ENCODE data around the gene DEFB131A.
"Not testable (repeated sequence)": the region's sequence is repeated elsewhere in the genome, so short reads cannot be mapped to it uniquely, and the experiment has no call there.

The DEFB131A gene

DNA sequence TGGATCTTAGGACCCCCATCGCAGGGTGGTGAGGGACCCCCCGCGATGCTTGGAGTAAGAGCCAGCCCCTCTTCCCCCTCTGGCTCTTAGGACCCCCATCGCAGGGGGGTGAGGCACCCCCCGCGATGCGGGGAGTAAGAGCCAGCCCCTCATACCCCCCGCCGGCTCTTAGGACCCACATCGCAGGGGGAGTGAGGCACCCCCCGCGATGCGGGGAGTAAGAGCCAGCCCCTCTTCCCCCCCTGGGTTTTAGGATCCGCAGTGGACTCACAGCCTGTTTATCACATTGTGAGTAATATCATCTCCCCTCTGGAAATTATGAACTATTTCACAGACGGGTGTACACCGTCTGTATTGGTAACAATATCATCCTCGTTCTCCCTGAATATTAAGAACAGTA, 46.8 kb downstream of the DEFB131A start:
- not testable (repeated sequence) for H3K36me3 ChIP-seq (ENCODE audit: control insufficient read depth, insufficient read depth, low read length); H3K9me3 ChIP-seq (ENCODE audit: control insufficient read depth, low read length); H3K27me3 ChIP-seq (replicated peaks; ENCODE audit: control insufficient read depth, insufficient read depth, low read length, poor library complexity, severe bottlenecking); H3K4me3 ChIP-seq (ENCODE audit: insufficient read depth, low read depth, low read length, poor library complexity, severe bottlenecking); H3K27ac ChIP-seq (ENCODE audit: insufficient read depth, low read length, poor library complexity, severe bottlenecking); DNase-seq; H3K4me1 ChIP-seq (ENCODE audit: control insufficient read depth, insufficient read depth, low read length, poor library complexity, severe bottlenecking)

DNA sequence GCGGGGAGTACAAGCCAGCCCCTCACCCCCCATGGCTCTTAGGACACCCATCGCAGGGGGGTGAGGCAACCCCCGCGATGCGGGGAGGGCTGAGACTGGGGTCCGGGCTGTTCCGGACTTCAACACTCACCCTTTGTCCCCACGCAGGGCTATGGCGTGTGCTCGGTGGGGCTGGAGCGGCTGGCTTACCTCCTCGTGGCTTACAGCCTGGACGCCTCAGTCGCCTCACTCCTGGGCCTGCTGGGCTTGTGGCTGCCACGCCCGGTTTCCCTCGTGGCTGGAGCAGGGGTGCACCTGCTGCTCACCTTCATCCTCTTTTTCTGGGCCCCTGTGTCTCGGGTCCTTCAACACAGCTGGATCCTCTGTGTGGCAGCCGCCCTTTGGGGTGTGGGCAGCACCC, 49.4 kb downstream of the DEFB131A start:
- DNase-seq; H3K27ac ChIP-seq (ENCODE audit: insufficient read depth, low read length, poor library complexity, severe bottlenecking); H3K4me3 ChIP-seq (ENCODE audit: insufficient read depth, low read depth, low read length, poor library complexity, severe bottlenecking); H3K36me3 ChIP-seq (ENCODE audit: control insufficient read depth, insufficient read depth, low read length); H3K4me1 ChIP-seq (ENCODE audit: control insufficient read depth, insufficient read depth, low read length, poor library complexity, severe bottlenecking); H3K27me3 ChIP-seq (replicated peaks; ENCODE audit: control insufficient read depth, insufficient read depth, low read length, poor library complexity, severe bottlenecking); H3K9me3 ChIP-seq (ENCODE audit: control insufficient read depth, low read length): not testable (repeated sequence)

DNA sequence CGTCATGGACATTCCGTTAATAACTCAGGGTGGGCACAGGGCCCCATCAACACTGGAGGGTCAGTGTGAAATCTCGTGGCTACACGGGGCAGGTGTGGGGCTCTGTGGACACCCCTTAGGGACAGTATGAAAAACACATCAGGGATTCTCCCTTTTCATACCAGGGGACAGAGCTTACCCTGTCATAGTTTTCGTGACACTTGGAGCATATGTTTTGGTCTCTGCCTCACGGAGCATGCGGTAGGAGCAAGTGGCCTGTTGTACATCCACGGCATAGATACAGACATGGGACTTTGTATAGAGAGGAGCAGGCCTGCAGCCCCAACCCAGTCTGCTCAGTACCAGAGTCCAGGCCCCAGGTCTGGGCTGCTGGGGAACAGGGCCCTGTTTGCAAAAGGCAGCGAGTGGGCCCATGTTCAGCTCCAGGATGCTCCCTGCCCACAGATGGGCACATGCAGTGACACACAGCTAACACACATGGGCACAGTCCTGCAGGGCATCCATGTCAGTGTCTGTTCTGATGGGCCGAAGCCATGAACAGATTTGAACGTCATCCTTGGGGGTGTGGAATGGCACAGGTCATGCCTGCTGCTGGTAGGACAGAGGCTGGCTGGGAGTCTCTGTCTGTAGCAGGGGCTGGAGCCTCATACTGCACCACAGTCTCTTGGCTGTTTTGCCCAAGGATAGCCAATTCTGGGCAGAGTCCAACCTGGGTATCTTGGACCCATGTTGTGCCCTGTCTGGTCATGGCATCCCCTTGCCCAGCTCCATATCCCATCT, 50.2 kb downstream of the DEFB131A start:
- not testable (repeated sequence) for H3K9me3 ChIP-seq (ENCODE audit: control insufficient read depth, low read length); H3K36me3 ChIP-seq (ENCODE audit: control insufficient read depth, insufficient read depth, low read length); H3K27ac ChIP-seq (ENCODE audit: insufficient read depth, low read length, poor library complexity, severe bottlenecking); H3K4me3 ChIP-seq (ENCODE audit: insufficient read depth, low read depth, low read length, poor library complexity, severe bottlenecking); H3K27me3 ChIP-seq (replicated peaks; ENCODE audit: control insufficient read depth, insufficient read depth, low read length, poor library complexity, severe bottlenecking); H3K4me1 ChIP-seq (ENCODE audit: control insufficient read depth, insufficient read depth, low read length, poor library complexity, severe bottlenecking); DNase-seq

DNA sequence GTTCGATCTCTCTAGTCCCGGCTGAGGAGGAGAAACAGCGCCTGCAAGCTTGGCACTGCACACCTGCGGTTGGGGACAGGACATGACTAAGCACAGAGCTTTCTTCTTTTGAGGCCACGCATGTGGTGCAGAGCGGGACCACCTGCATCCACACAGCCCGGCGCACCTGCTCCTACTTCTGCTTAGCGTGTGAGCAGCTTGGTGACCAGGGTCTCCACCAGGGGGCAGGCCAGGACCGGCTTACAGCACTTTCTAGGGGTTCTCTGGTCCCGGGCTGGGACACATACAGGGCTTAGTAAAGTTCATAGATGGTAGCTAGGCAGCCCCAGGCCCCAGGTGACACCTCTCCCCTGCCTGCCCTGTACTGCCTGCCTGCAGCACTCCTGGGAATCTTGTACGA, 51.2 kb downstream of the DEFB131A start:
- DNase-seq: peak in 2 of 3 donors; percentile 20 to 31
- not testable (repeated sequence) for H3K36me3 ChIP-seq (ENCODE audit: control insufficient read depth, insufficient read depth, low read length); H3K27me3 ChIP-seq (replicated peaks; ENCODE audit: control insufficient read depth, insufficient read depth, low read length, poor library complexity, severe bottlenecking); H3K27ac ChIP-seq (ENCODE audit: insufficient read depth, low read length, poor library complexity, severe bottlenecking); H3K4me1 ChIP-seq (ENCODE audit: control insufficient read depth, insufficient read depth, low read length, poor library complexity, severe bottlenecking); H3K4me3 ChIP-seq (ENCODE audit: insufficient read depth, low read depth, low read length, poor library complexity, severe bottlenecking); H3K9me3 ChIP-seq (ENCODE audit: control insufficient read depth, low read length)

DNA sequence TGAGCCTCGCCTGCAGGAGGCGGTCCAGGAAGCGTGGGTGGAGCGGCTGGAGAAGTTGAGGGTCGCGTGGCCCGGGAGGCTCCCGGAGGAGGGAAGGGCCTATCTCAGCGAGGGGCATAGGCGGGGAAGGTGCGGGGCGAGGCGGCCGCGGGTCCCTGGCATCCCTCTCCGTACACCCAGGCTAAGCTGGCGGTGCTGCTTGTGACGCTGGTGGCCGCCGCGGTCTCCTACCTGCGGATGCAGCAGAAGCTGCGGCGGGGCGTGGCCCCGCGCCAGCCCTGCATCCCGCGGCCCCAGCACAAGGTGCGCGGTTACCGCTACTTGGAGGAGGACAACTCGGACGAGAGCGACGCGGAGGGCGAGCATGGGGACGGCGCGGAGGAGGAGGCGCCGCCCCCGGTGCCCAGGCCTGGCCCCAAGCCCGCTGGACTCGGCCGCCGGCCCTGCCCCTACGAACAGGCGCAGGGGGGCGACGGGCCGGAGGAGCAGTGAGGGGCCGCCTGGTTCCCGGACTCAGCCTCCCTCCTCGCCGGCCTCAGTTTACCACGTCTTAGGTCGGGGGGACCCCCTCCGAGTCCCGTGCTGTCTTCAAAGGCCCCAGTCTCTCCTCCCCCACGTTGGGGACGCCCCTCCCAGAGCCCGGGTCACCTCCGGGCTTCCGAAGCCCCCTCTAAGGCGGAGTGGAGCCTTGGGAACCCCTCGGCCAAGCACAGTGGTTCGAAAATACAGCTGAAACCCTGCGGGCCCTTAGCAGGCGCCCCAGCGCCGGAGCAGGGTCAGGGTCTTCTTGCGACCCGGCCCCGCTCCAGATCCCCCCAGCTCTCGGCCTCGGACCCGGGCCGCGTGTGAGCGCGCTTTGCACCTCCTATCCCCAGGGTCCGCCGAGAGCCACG, 53.6 kb downstream of the DEFB131A start:
- not testable (repeated sequence) for H3K4me3 ChIP-seq (ENCODE audit: insufficient read depth, low read depth, low read length, poor library complexity, severe bottlenecking); H3K27ac ChIP-seq (ENCODE audit: insufficient read depth, low read length, poor library complexity, severe bottlenecking); DNase-seq; H3K27me3 ChIP-seq (replicated peaks; ENCODE audit: control insufficient read depth, insufficient read depth, low read length, poor library complexity, severe bottlenecking); H3K4me1 ChIP-seq (ENCODE audit: control insufficient read depth, insufficient read depth, low read length, poor library complexity, severe bottlenecking); H3K36me3 ChIP-seq (ENCODE audit: control insufficient read depth, insufficient read depth, low read length); H3K9me3 ChIP-seq (ENCODE audit: control insufficient read depth, low read length)

DNA sequence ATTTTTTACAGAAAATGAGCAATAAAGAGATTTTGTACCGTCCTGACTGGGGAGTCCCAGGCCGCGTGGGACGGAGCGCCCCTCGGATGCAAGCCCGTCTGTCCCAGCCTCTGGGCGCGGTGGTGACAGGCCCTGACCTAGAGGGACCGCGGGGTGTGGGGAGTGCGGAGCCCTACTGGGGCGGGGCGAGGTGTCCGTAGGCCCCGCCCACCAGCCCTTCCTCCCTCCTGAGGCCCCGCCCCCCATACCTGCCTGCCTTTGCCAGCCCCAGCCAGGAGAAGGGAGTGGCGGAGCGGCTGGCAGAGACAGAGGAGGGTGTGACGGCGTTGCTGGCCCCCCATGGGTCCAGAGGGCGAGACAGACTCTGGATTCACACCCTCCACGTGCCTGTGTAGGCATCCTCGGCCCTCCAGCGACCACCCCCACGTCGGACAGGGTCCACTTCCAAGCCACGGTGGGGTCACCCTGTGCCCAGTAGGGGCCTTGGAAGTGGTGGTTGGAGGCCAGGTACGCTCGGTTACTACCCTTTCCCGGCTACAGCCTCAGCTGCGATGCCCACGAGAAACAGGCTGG, 54.3 kb downstream of the DEFB131A start:
- DNase-seq; H3K36me3 ChIP-seq (ENCODE audit: control insufficient read depth, insufficient read depth, low read length); H3K9me3 ChIP-seq (ENCODE audit: control insufficient read depth, low read length); H3K27ac ChIP-seq (ENCODE audit: insufficient read depth, low read length, poor library complexity, severe bottlenecking); H3K4me1 ChIP-seq (ENCODE audit: control insufficient read depth, insufficient read depth, low read length, poor library complexity, severe bottlenecking); H3K27me3 ChIP-seq (replicated peaks; ENCODE audit: control insufficient read depth, insufficient read depth, low read length, poor library complexity, severe bottlenecking); H3K4me3 ChIP-seq (ENCODE audit: insufficient read depth, low read depth, low read length, poor library complexity, severe bottlenecking): not testable (repeated sequence)

DNA sequence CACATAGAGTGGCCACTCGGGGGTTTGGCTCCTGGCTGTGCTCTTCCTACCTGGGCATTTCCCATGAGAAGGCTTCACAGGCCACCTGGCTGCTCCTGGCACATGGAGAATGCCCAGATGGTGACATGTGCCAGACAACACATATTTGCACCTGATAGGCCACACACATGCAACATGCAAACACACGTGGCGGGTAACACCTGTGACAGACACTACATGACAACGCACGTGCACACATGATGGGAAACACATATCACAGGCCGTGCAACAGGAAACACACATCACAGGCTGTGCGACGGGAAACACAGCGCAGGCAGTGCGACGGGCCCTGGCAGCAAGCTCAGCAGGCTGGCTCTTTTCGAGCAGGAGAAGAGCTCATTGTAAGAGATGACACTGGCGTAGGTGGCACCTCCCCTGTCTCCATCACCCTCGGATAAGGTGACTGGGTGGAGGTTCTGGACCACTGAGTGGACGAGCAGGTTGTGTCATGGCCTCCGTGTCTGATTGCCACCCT, 55.8 kb downstream of the DEFB131A start:
- DNase-seq; H3K27ac ChIP-seq (ENCODE audit: insufficient read depth, low read length, poor library complexity, severe bottlenecking): not testable (repeated sequence)

More for the DNA sequence above, 55.8 kb downstream of the DEFB131A start:
- not testable (repeated sequence) for H3K4me3 ChIP-seq (ENCODE audit: insufficient read depth, low read depth, low read length, poor library complexity, severe bottlenecking); H3K27me3 ChIP-seq (replicated peaks; ENCODE audit: control insufficient read depth, insufficient read depth, low read length, poor library complexity, severe bottlenecking); H3K9me3 ChIP-seq (ENCODE audit: control insufficient read depth, low read length); H3K36me3 ChIP-seq (ENCODE audit: control insufficient read depth, insufficient read depth, low read length); H3K4me1 ChIP-seq (ENCODE audit: control insufficient read depth, insufficient read depth, low read length, poor library complexity, severe bottlenecking)
